Tibial nerve (tissue), 4 donors: Measurements from ENCODE around the gene IL34. TPM values are rescaled to one million over a fixed set of nuclear protein-coding genes. Genes with fewer than 3 reads are reported as not detected.

ENCODE experiments used
- DNase-seq, 2 donors: peaks; one replicate each; pipeline ENCODE4 v3.0.0-alpha.2; 2019; ENCODE audit warnings: low spot score in 2 of 2
- H3K27ac ChIP-seq, 4 donors: fragments of 200-600 bp; sonication (generic) in 3 of 4; one replicate each; pipeline ENCODE4 v1.5.1; 2017 to 2019; ENCODE audit warnings: mild to moderate bottlenecking in 1 of 4
- H3K27me3 ChIP-seq, 2 donors: fragments of 200-600 bp; sonication (generic) in 1 of 2; one replicate each; pipeline versions ENCODE4 v1.5.1 to v1.6.0; 2017 to 2019
- H3K36me3 ChIP-seq, 3 donors: fragments of 200-600 bp; sonication (generic); one replicate each; pipeline ENCODE4 v1.5.1; 2018 to 2019
- H3K4me1 ChIP-seq, 4 donors: fragments of 200-600 bp; sonication (generic) in 3 of 4; one replicate each; pipeline ENCODE4 v1.5.1; 2017 to 2019
- H3K4me3 ChIP-seq, 4 donors: fragments of 200-600 bp; sonication (generic) in 3 of 4; one replicate each; pipeline ENCODE4 v1.5.1; 2017 to 2019; ENCODE audit warnings: mild to moderate bottlenecking in 1 of 4, moderate library complexity in 1 of 4
- H3K9me3 ChIP-seq, 4 donors: fragments of 200-600 bp; sonication (generic) in 3 of 4; one replicate each; pipeline ENCODE4 v1.5.1; 2017 to 2019
- CTCF ChIP-seq, 5 experiments: fragments of 200-600 bp in 3 of 5; fragments of 450-650 bp in 2 of 5; sonication (generic) in 3 of 5; IDR thresholded peaks; one replicate each; pipeline ENCODE4 v1.5.1; 2016 to 2019; ENCODE audit warnings: antibody characterized with exemption in 5 of 5, mild to moderate bottlenecking in 3 of 5, moderate library complexity in 2 of 5
- EP300 ChIP-seq, 2 donors: sonication (generic); formaldehyde crosslinking; IDR thresholded peaks; one replicate each; pipeline ENCODE4 v1.6.1; 2017; ENCODE audit warnings: antibody characterized with exemption in 2 of 2, mild to moderate bottlenecking in 1 of 2
- POLR2A ChIP-seq, 2 donors: fragments of 450-650 bp; IDR thresholded peaks; one replicate each; pipeline ENCODE4 v1.6.1; 2017; ENCODE audit warnings: antibody characterized with exemption in 2 of 2, mild to moderate bottlenecking in 2 of 2, moderate library complexity in 2 of 2
- WGBS, 2 donors: methylation state at CpG; one replicate each; pipeline ENCODE4 v1.1.5; 2018; 5-methylcytosine and 5-hydroxymethylcytosine counted together
- total RNA-seq, 4 donors: library from RNA; depleted of rRNA; stranded (reverse); fragments of >200 nt; gene quantifications; one replicate each; pipeline ENCODE4 v1.1.0, GENCODE V29; 2016

The IL34 gene
- total RNA-seq, 4 donors from 2014 or later = 49.6 to 89.4 (median 60.9) TPM

- Histone ChIP-seq H3K27ac (peak overlapping the region; percentile 80 to 97 (median 86)), H3K36me3 (no peaks in the 10 kb centered on the region), H3K9me3 (no peaks in the 10 kb centered on the region), H3K4me3 (peak overlapping the region; percentile 31 to 66 (median 36)), H3K27me3 (no peaks in the 10 kb centered on the region), H3K4me1 (peaks cover 5 to 91% (median 83%) of the 10 kb centered on the region in 4 donors)
- WGBS, 2 donors = 39 to 40% methylated on average over 25 to 29 of the region's 29 CpGs
- no peak for DNase-seq
- TF ChIP-seq POLR2A (IDR thresholded peaks at IDR 0.05) = no peak
- TF ChIP-seq CTCF (IDR thresholded peaks at IDR 0.05) = peak in 1 of 5 experiments; percentile 48
- no peak for TF ChIP-seq EP300 (IDR thresholded peaks at IDR 0.05)
Measured at GRCh38 chr16:70686376-70687101, 40.2 kb downstream of the IL34 start.

GRCh38 chr16:70687102-70687511 lies 40.7 kb downstream of the IL34 start:
- Histone ChIP-seq H3K27me3 (no peaks in the 10 kb centered on the region), H3K27ac (peak overlapping the region; percentile 81 to 97 (median 91)), H3K36me3 (no peaks in the 10 kb centered on the region), H3K9me3 (no peaks in the 10 kb centered on the region), H3K4me3 (no peak overlapping the region), H3K4me1 (peaks cover 5 to 91% (median 81%) of the 10 kb centered on the region in 4 donors)
- 26 to 41% methylated on average over 5 of the region's 5 CpGs for WGBS, 2 donors
- DNase-seq = no peak
- no peak for TF ChIP-seq CTCF (IDR thresholded peaks at IDR 0.05)
- TF ChIP-seq POLR2A (IDR thresholded peaks at IDR 0.05) = no peak
- TF ChIP-seq EP300 (IDR thresholded peaks at IDR 0.05) = no peak

- Histone ChIP-seq H3K36me3 (no peaks in the 10 kb centered on the region), H3K27ac (peak overlapping the region; percentile 81 to 97 (median 91)), H3K4me1 (peaks cover 6 to 91% (median 81%) of the 10 kb centered on the region in 4 donors), H3K27me3 (no peaks in the 10 kb centered on the region), H3K4me3 (no peak overlapping the region), H3K9me3 (no peaks in the 10 kb centered on the region)
- DNase-seq = no peak
- 81 to 84% methylated on average over 12 to 14 of the region's 18 CpGs for WGBS, 2 donors
- TF ChIP-seq CTCF (IDR thresholded peaks at IDR 0.05) (no peak), EP300 (IDR thresholded peaks at IDR 0.05) (no peak), POLR2A (IDR thresholded peaks at IDR 0.05) (no peak)
Measured at GRCh38 chr16:70687671-70688245, 41.4 kb downstream of the IL34 start.

GRCh38 chr16:70688246-70688742 lies 41.9 kb downstream of the IL34 start:
- no peaks in the 10 kb centered on the region for H3K9me3 ChIP-seq
- 27 to 39% methylated on average over 8 of the region's 8 CpGs for WGBS, 2 donors
- H3K4me3 ChIP-seq = no peak overlapping the region
- peak in 1 of 2 donors; percentile 43 for DNase-seq
- peaks cover 9 to 91% (median 82%) of the 10 kb centered on the region in 4 donors for H3K4me1 ChIP-seq
- H3K27ac ChIP-seq = peak overlapping the region; percentile 81 to 97 (median 91)
- H3K36me3 ChIP-seq = no peaks in the 10 kb centered on the region
- no peaks in the 10 kb centered on the region for H3K27me3 ChIP-seq
- peak; percentile 14 to 85 for TF ChIP-seq EP300 (IDR thresholded peaks at IDR 0.05)
- no peak for TF ChIP-seq POLR2A (IDR thresholded peaks at IDR 0.05)
- TF ChIP-seq CTCF (IDR thresholded peaks at IDR 0.05) = no peak
